Uterus (tissue), 2 donors: ENCODE measurements around the gene GABARAPL1.

Experiments used
- CTCF ChIP-seq, 4 experiments: fragments of 200-600 bp in 2 of 4; fragments of 450-650 bp in 2 of 4; sonication (generic) in 2 of 4; IDR thresholded peaks; one replicate each; pipeline ENCODE4 v1.5.1; 2016 to 2019; ENCODE audit warnings: antibody characterized with exemption in 4 of 4, mild to moderate bottlenecking in 2 of 4, moderate library complexity in 1 of 4
- POLR2A ChIP-seq, 2 donors: fragments of 450-650 bp; IDR thresholded peaks; one replicate each; pipeline ENCODE4 v1.6.1; 2016; ENCODE audit warnings: antibody characterized with exemption in 2 of 2, mild to moderate bottlenecking in 1 of 2, moderate library complexity in 1 of 2

DNA sequence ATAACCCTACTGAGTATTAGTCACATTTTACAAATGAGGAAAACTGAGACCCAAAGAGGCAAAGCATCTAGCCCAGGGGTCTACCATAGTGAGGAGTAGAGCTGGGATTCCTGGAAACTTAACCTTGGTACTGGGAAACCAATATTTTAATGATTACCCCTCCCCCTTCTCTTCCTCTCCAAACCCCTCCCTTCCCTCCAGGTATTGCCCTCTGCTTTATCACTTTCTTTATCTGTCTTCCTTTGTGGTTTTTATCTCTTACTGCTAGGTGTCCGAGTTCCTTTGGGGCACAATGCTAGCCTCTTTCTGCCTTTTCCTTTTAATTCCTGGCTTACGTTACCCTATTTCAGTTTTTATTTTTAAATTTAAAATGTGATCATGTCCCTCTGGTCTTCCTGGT lies 2.8 kb downstream of the GABARAPL1 start:
- TF ChIP-seq CTCF (IDR thresholded peaks at IDR 0.05) (no peak), POLR2A (IDR thresholded peaks at IDR 0.05) (no peak)
